Subcutaneous adipose tissue (tissue), 4 donors: ENCODE results near the gene OPHN1. TPM values are rescaled to one million over a fixed set of nuclear protein-coding genes. Genes with fewer than 3 reads are reported as not detected.

Experiments used
- total RNA-seq, 4 donors: library from RNA; depleted of rRNA; stranded (reverse); fragments of >200 nt; gene quantifications; one replicate each; pipeline ENCODE4 v1.1.0, GENCODE V29; 2016
- TF ChIP-seq, protein P1 (sequence below): fragments of 450-650 bp; IDR thresholded peaks from one replicate; pipeline ENCODE4 v1.5.1; 2016; ENCODE audit warnings: low read depth, mild to moderate bottlenecking, control low read depth, antibody characterized with exemption, moderate library complexity

The OPHN1 gene
- total RNA-seq, 4 donors from 2014 or later = 11.4 to 29.4 (median 17.8) TPM

GRCh38 chrX:68193234-68193633 lies 240.1 kb downstream of the OPHN1 start:
- TF ChIP-seq, protein P1, sequence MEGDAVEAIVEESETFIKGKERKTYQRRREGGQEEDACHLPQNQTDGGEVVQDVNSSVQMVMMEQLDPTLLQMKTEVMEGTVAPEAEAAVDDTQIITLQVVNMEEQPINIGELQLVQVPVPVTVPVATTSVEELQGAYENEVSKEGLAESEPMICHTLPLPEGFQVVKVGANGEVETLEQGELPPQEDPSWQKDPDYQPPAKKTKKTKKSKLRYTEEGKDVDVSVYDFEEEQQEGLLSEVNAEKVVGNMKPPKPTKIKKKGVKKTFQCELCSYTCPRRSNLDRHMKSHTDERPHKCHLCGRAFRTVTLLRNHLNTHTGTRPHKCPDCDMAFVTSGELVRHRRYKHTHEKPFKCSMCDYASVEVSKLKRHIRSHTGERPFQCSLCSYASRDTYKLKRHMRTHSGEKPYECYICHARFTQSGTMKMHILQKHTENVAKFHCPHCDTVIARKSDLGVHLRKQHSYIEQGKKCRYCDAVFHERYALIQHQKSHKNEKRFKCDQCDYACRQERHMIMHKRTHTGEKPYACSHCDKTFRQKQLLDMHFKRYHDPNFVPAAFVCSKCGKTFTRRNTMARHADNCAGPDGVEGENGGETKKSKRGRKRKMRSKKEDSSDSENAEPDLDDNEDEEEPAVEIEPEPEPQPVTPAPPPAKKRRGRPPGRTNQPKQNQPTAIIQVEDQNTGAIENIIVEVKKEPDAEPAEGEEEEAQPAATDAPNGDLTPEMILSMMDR = no peak

DNA sequence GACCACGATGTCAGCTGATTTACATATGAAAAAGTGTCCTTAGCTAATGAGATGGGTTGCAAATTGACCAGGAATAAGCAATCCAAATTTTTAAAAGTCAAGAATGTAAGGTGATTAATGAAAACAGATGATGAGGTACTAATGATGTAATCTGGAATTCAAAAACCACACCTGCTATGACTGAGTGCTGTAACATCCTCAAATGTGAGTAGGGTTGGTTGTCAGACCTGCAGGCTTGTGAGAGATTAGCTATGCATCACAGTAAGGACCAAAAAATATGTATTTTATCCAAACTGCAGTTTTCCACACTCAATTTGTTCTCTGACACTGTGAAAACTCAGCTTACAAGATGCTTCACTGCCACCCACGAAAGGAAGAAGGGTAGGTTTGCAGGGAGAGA lies 242.5 kb downstream of the OPHN1 start:
- TF ChIP-seq, protein P1 = no peak

GRCh38 chrX:68186552-68187262 lies 246.6 kb downstream of the OPHN1 start:
- TF ChIP-seq, protein P1 = no peak

DNA sequence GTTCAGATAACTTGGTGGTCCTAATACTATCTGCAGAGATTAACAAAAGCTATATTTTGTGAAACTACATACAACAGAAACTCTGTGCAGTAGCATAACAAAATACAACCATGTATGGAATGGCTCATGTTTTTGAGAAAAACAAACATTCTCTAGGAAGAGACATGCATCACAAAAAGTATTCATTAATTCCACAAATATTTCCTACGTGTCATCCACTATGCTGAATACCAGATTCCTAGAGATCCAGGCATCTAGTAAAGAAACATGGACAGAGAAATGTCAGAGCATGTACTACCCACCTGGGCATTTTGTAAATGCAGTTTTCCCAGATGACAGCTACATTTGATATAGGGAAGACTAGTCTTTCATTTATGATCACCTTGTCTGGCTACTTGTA lies 248.1 kb downstream of the OPHN1 start:
- TF ChIP-seq, protein P1 = no peak

DNA sequence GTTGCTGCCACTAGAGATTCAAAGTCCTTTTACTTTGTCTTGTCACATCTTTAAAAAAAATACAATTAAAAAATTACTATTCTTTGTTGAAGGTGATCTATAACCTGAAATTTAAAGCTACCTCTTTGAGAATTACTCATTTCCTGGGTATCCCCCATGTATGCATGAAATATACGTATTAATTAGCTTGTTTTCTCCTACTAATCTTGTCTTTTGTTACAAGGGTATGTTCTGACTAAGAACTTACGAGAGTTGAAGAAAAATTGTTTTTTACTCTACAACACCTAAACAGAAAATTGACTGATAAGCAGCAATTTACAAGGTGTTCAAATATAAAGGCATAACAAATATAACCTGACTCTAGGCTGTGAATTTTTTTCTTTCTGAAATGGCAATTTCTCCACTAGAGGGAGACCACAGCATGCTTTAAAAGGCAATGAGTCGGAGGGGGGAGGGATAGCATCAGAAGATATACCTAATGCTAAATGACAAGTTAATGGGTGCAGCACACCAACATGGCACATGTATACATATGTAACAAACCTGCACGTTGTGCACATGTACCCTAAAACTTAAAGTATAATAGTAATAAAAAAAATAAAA lies 249.6 kb downstream of the OPHN1 start:
- TF ChIP-seq, protein P1 = no peak

DNA sequence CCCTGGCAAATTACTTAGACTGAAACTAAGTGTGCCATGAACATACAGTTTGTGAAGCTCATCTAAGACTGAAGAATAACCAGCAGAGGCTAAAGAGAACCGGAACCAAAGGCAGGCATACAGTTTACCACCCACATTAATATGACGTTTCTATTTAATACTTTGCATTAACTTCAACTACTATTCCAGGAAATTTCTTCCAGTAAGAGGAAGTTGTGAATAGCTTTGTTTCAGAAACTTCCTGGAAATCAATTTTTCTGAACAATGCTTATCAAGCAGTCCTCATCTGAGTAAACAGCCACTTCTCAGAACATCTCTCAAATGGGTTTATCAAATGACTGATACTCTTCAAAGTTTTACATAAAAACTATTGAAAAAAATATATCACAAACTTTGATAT lies 252.7 kb downstream of the OPHN1 start:
- TF ChIP-seq, protein P1 = no peak

DNA sequence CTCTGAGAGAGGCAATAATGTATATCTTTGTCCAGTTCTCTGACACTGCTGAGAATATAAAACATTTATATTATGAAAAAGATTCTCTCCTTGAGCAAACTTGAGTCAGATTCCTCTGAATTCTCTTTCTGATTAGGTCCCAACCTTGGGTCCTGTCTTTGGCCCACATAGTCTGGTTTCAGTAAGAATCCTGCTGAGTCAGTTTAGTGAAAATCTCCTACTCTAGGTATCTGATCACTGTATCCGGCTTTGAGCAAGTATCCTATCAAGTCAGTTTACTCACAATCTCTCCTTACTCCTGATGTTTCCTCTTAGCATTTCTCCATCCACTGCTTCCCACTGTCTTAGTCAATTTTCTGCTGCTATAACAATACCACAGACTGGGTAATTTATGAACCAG lies 253.9 kb downstream of the OPHN1 start:
- TF ChIP-seq, protein P1 = no peak
